Natural killer cell (primary cell): ENCODE measurements around the gene RNF212B. TPM values are rescaled to one million over a fixed set of nuclear protein-coding genes. Genes with fewer than 3 reads are reported as not detected.

Experiments used
- ATAC-seq, 3 donors: fragments of 150-1000 bp in 2 of 3; fragments of 200-7000 bp in 1 of 3; cut with Tn5 transposase; 1 replicate in 1 of 3; 2 replicates in 2 of 3; pipeline ENCODE4 v1.10.0; 2021; ENCODE audit warnings: mild to moderate bottlenecking in 2 of 3, moderate library complexity in 2 of 3
- DNase-seq, 2 donors: peaks; one replicate each; pipeline versions ENCODE4 v3.0.0 to v3.0.0-alpha.2; 2013 to 2021; ENCODE audit warnings: mixed read lengths in 1 of 2
- H3K27ac ChIP-seq: one replicate; pipeline ENCODE4 v1.5.1; 2013; ENCODE audit warnings: mild to moderate bottlenecking, low read length
- H3K27me3 ChIP-seq: one replicate; pipeline ENCODE4 v1.6.1; 2013; ENCODE audit warnings: low read length; ENCODE audit not compliant: control insufficient read depth, insufficient read depth
- H3K36me3 ChIP-seq: one replicate; pipeline ENCODE4 v1.6.1; 2013; ENCODE audit warnings: low read length; ENCODE audit not compliant: control insufficient read depth, insufficient read depth
- H3K4me1 ChIP-seq: one replicate; pipeline ENCODE4 v1.6.1; 2013; ENCODE audit warnings: low read length; ENCODE audit not compliant: control insufficient read depth, insufficient read depth
- H3K4me3 ChIP-seq: one replicate; pipeline ENCODE4 v1.5.1; 2013; ENCODE audit warnings: low read length
- H3K9me3 ChIP-seq: one replicate; pipeline ENCODE4 v1.6.1; 2013; ENCODE audit warnings: low read length; ENCODE audit not compliant: control insufficient read depth, insufficient read depth
- H3K27ac Mint-ChIP-seq, 2 donors: one replicate each; pipeline ENCODE4 v1.8.0; 2022; ENCODE audit warnings: mild to moderate bottlenecking in 2 of 2, mixed read lengths in 2 of 2, moderate library complexity in 1 of 2
- H3K27me3 Mint-ChIP-seq, 2 donors: one replicate each; pipeline ENCODE4 v1.8.0; 2022; ENCODE audit warnings: low read depth in 2 of 2, mixed read lengths in 2 of 2
- H3K36me3 Mint-ChIP-seq: one replicate; pipeline ENCODE4 v1.8.0; 2022; ENCODE audit warnings: mixed read lengths
- H3K4me1 Mint-ChIP-seq, 2 donors: one replicate each; pipeline ENCODE4 v1.8.0; 2022; ENCODE audit warnings: mixed read lengths in 2 of 2
- H3K4me3 Mint-ChIP-seq: one replicate; pipeline ENCODE4 v1.8.0; 2022; ENCODE audit warnings: mild to moderate bottlenecking, moderate library complexity, mixed read lengths
- H3K9me3 Mint-ChIP-seq, 2 donors: one replicate each; pipeline ENCODE4 v1.8.0; 2022; ENCODE audit warnings: mixed read lengths in 2 of 2
- WGBS: methylation state at CpG from one replicate; pipeline ENCODE4 v1.1.7; 2013; ENCODE audit warnings: missing lambda C conversion rate; ENCODE audit not compliant: insufficient coverage; 5-methylcytosine and 5-hydroxymethylcytosine counted together
- intact Hi-C: fragments of 100-400 bp; cut with micrococcal nuclease; formaldehyde crosslinking; loops from one replicate; pipeline ENCODE4 v1.14.2; 2022
- total RNA-seq, 4 donors: library from RNA; stranded (reverse); fragments of 120-200 nt in 1 of 4; gene quantifications; one replicate each; pipeline versions ENCODE4 v1.2.3 to v1.2.4, GENCODE V29; 2013 to 2022
- TF ChIP-seq, protein P1 (sequence below): fragments of 200-600 bp; IDR thresholded peaks from one replicate; pipeline ENCODE4 v1.8.0; 2022; ENCODE audit warnings: antibody characterized with exemption

The RNF212B gene
- total RNA-seq, 3 donors from 2014 or later (not counting 1 experiment from before 2014, with no cell fraction given): not detected

GRCh38 chr14:23281247-23281646 is 43.5 kb downstream of the RNF212B start:
- peaks cover 6 to 10% of the 10 kb centered on the region in 2 donors for H3K4me1 Mint-ChIP-seq
- TF ChIP-seq, protein P1, sequence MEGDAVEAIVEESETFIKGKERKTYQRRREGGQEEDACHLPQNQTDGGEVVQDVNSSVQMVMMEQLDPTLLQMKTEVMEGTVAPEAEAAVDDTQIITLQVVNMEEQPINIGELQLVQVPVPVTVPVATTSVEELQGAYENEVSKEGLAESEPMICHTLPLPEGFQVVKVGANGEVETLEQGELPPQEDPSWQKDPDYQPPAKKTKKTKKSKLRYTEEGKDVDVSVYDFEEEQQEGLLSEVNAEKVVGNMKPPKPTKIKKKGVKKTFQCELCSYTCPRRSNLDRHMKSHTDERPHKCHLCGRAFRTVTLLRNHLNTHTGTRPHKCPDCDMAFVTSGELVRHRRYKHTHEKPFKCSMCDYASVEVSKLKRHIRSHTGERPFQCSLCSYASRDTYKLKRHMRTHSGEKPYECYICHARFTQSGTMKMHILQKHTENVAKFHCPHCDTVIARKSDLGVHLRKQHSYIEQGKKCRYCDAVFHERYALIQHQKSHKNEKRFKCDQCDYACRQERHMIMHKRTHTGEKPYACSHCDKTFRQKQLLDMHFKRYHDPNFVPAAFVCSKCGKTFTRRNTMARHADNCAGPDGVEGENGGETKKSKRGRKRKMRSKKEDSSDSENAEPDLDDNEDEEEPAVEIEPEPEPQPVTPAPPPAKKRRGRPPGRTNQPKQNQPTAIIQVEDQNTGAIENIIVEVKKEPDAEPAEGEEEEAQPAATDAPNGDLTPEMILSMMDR: no peak
- WGBS: over 99% methylated on average over 6 of the region's 6 CpGs
- Histone ChIP-seq H3K4me3 (no peak overlapping the region), H3K9me3 (no peaks in the 10 kb centered on the region), H3K4me1 (peaks cover 6% of the 10 kb centered on the region), H3K27me3 (no peaks in the 10 kb centered on the region), H3K36me3 (no peaks in the 10 kb centered on the region), H3K27ac (no peak overlapping the region)
- H3K27ac Mint-ChIP-seq: peak overlapping the region in 1 of 2 donors; percentile 31
- H3K4me3 Mint-ChIP-seq: no peak overlapping the region
- intact Hi-C loops: no loop called here
- no peaks in the 10 kb centered on the region for H3K36me3 Mint-ChIP-seq
- ATAC-seq (no peak), DNase-seq (no peak)
- no peaks in the 10 kb centered on the region for H3K27me3 Mint-ChIP-seq
- no peaks in the 10 kb centered on the region for H3K9me3 Mint-ChIP-seq

GRCh38 chr14:23284654-23285529 is 47.2 kb downstream of the RNF212B start:
- Histone ChIP-seq H3K27ac (peak overlapping the region; percentile 78), H3K4me1 (peaks cover 10% of the 10 kb centered on the region), H3K36me3 (no peaks in the 10 kb centered on the region), H3K4me3 (peak overlapping the region; percentile 69), H3K27me3 (no peaks in the 10 kb centered on the region), H3K9me3 (no peaks in the 10 kb centered on the region)
- Mint-ChIP-seq H3K4me1 (peaks cover 13 to 18% of the 10 kb centered on the region in 2 donors), H3K36me3 (no peaks in the 10 kb centered on the region), H3K27ac (peak overlapping the region; percentile 90 to 94), H3K4me3 (peak overlapping the region; percentile 95), H3K27me3 (no peaks in the 10 kb centered on the region), H3K9me3 (no peaks in the 10 kb centered on the region)
- no peak for ATAC-seq
- intact Hi-C loops: no loop called here
- DNase-seq: peak in 1 of 2 donors; percentile 54
- WGBS: 37% methylated on average over 7 of the region's 9 CpGs
- TF ChIP-seq, protein P1: no peak

- WGBS: under 1% methylated on average over 17 of the region's 22 CpGs
- DNase-seq (no peak), ATAC-seq (peak; percentile 24 to 36 (median 35))
- H3K4me3 ChIP-seq: peak overlapping the region; percentile 69
- Mint-ChIP-seq H3K27me3 (no peaks in the 10 kb centered on the region), H3K9me3 (no peaks in the 10 kb centered on the region), H3K36me3 (no peaks in the 10 kb centered on the region), H3K27ac (peak overlapping the region; percentile 90 to 94), H3K4me1 (peaks cover 13 to 18% of the 10 kb centered on the region in 2 donors), H3K4me3 (peak overlapping the region; percentile 95)
- no peaks in the 10 kb centered on the region for H3K36me3 ChIP-seq
- peak overlapping the region; percentile 78 for H3K27ac ChIP-seq
- TF ChIP-seq, protein P1: no peak
- H3K9me3 ChIP-seq: no peaks in the 10 kb centered on the region
- no peaks in the 10 kb centered on the region for H3K27me3 ChIP-seq
- intact Hi-C loops: loop anchor here (1.0 kb wide), 2 partner anchors 16 to 36 kb away; partner anchors contain the start of gene PABPN1
- peaks cover 10% of the 10 kb centered on the region for H3K4me1 ChIP-seq
Observed at GRCh38 chr14:23285530-23286019, 47.8 kb downstream of the RNF212B start.
